Hematopoietic multipotent progenitor cell treated with erythropoietin and hydrocortisone succinate and interleukin-3 and kit ligand, for 15 days (in vitro differentiated cells): ENCODE measurements around the gene SNRPB.

ENCODE experiments used
- DNase-seq: peaks from one replicate; pipeline ENCODE4 v3.0.0-alpha.2; 2015; ENCODE audit warnings: low spot score

Gene SNRPB

GRCh38 chr20:2475850-2476741, 5.5 kb upstream of the SNRPB start:
- no peak for DNase-seq

DNA sequence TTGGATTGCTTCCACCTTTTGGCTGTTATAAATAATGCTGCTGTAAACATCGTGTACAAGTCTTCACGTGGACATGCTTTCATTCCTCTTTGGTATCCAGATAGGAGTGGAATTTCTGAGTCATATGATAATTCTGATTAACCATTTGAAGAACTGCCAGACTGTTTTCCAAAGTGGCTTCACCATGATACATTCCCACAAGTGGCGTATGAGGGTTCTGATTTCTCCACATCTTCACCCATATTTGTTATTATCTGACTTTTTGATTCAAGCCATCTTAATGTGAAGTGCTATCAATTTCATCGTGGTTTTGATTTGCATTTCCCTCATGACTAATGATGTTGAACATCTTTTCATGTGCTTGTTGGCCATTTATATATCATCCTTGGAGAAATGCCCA, 2.9 kb upstream of the SNRPB start:
- DNase-seq = no peak

DNA sequence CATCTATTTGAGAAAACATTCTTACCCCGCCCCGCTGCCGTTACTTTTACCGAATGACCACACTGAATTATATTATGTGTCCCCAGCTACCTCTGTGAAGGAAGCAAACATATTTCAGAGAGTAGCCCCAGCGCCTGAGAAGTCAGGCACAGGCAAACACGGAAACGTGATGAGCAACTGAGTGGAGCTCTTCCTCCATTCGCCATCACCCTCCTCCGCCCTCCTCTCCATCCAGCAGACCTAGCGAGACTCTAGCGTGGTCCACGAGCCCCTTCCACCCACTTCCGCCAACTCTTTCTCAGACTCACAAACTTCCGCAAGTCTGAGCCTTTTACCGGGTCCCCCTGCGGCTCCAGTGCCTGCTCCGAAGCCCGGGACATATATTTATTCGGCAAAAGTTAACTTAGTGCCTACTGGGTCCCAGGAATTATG, 582 bp downstream of the SNRPB start:
- DNase-seq = peak; percentile 23

DNA sequence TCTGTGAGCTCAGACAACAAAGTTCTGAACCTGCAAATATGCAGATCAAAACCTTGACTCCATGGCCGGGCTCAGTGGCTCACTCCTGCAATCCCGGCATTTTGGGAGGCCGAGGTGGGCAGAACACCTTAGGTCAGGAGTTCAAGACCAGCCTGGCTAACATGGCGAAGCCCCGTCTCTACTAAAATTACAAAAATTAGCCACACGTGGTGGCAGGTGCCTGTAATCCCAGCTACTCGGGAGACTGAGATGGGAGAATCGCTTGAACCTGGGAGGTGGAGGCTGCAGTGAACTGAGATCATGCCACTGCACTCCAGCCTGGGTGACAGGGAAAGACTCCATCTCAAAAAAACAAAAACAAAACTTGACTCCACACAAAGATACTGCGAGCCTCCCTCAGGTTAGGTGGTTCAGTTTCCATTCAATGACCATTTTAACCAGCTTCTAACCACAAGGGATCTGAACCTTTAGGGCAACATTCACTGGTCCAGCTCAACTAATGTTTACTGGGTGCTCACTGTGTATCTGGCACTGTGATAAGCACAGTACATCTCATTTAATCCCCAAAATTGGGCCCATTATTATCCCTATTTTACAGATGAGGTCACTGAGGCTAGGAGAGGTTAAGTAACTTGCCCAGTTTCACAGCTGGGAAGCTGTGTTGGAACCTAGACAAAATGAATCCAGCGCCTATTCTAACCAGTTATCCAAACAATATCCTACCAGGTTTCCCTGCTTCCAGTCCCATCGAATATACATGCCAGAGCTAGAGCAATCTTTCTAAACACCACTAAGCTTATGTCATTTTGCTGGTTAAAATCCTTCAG, 1.8 kb downstream of the SNRPB start:
- no peak for DNase-seq

- no peak for DNase-seq
Observed at GRCh38 chr20:2467412-2467811, 3.2 kb downstream of the SNRPB start.

GRCh38 chr20:2465100-2465499, 5.5 kb downstream of the SNRPB start:
- no peak for DNase-seq

DNA sequence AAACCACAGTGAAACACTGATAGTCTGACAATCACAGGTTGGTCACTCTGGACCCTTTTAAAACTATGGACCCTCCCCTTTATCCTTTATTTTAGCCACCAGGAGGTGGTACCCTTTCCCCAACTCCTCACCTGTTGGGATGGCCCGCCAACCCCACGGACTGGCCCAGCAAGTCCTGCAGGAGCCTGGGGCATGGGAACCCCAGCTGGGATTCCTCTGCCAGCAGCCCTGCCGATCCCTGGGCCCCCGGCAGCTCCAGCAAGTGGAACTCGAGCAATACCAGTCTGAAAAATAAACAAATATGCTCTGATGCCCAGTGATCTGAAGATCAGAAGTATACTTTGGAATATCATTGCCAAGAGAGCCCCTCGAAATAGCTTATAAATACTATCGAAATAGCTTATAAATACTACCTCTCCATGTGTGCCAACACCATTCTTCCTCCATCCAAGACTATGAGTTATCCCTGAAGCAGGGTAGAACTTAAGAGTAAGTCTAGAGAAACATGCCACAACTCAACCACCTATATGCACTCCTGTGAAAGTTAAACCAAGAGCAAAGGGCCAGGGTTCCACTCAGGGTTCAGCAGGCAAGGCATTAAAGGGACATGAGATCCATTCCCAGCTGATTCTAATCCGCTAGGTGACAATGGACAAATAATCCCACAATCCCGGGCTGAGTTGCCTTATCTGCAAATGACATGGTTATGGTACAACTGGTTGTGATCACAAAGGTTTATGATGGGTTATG, 6.8 kb downstream of the SNRPB start:
- DNase-seq = no peak

GRCh38 chr20:2462484-2462883, 8.1 kb downstream of the SNRPB start:
- no peak for DNase-seq

GRCh38 chr20:2460752-2461424, 9.7 kb downstream of the SNRPB start:
- DNase-seq = no peak

DNA sequence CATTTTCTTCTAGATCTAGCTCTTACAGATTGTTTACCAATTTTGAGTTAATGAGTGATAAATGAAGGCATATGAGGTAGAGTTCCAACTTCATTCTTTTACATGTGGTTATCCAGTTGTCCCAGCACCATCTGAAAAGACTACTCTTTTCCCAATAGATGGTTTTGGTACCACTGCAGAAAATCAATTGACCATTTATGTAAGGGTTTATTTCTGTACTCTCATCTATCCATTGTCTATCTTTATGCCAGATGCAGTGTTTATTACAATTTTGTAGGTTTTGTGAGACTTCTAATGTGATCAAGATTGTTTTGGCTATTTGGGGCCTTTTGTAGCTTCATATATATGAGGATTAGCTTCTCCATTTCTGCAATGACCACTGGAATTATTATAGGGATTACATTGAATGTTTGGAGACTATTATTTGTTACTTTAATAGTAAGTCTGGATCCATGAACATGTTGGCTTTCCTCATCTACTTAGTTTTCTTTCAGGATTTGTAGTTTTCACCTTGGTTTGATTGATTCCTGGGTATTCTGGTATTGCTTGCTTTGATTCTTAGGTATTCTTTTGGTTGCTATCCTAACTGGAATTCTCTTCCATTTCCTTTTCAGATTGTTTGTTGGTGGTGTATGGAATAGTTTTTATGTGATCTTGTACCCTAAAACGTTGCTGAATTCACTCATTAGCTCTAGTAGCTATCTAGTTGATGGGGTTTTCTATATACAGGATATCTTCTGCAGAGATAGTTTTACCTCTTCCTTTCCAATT, 10.4 kb downstream of the SNRPB start:
- DNase-seq = no peak

DNA sequence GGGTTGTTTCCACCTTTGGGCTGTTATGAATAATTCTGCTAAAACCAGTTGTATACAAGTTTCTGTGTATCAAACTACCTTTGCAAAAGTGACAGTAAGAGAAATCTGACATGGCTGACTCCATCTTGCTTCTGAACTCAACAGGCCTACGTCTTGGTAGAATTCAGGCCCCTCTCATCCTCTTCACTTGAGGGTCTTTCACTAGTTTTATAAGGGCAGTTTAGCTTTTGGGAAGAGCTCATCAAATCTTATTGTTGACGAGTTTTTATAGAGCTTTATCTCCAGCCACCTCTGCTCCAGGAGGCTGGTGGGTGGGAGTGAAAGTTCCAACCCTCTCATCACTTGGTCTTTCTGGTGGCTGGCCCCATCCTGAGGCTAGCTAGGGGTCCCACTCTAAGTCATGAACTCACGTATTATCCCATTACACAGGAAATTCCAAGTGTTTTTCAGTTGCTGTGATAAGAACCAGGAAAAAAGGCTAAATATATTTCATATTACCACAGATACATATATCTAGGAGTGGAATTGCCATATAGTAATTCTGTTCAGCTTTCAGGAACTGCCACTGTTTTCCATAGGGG, 11.6 kb downstream of the SNRPB start:
- no peak for DNase-seq

- no peak for DNase-seq
Observed at GRCh38 chr20:2455771-2456497, 14.7 kb downstream of the SNRPB start.

DNA sequence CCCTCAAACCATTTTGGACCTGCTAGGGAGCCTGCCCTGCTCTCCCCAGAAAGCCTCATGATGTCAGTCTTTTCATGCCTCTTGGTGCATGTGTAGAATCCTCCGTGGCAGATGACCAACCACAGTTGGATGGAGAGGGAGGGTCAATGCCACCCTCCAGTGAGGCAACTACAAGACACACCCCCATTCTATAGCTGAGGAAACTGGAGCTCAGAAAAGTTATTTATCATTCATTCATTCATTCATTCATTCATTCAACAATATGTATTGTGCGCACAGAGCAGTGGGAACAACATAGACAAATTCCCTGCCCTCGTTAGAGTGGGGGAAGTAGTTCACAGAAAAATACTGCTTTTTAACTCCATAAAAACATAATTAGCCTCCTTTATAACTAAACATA, 16.8 kb downstream of the SNRPB start:
- no peak for DNase-seq

DNA sequence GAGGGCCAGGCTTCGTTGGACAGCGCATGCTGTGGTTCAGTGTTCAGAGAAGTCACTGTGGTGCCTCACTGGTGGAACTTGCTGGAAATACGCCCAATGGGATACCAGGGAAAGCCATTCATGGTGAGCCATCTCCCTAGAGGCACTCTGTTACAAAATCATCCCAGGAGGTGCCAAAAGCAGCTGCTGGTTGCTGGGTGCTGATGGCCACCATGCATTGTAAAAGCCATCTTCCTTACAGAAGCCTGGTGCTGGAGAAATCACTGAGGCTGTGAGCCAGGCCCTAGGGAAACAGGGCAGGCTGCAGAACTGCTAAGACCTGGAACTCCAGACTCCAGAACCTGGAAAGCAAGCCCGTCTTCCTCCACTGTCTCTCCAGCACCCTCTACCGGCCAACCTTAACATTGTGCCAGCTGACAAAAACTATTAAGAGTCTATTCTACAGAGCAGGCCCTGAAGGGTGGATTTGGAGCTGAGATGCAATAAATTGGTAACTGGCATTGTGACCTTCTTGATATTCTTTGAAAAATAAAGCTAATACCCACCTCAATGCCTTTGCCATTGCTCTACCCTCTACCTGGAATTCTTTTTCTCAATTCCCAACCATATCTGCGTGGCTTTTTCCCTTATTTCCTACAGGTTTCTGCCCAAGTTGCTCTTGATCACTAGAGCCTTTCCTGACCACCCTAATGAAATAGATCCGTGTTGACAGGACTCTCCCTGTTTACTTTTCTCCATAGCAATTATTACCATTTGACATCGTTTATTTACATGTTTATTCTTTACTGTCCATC, 18.5 kb downstream of the SNRPB start:
- DNase-seq = peak; percentile 60

DNA sequence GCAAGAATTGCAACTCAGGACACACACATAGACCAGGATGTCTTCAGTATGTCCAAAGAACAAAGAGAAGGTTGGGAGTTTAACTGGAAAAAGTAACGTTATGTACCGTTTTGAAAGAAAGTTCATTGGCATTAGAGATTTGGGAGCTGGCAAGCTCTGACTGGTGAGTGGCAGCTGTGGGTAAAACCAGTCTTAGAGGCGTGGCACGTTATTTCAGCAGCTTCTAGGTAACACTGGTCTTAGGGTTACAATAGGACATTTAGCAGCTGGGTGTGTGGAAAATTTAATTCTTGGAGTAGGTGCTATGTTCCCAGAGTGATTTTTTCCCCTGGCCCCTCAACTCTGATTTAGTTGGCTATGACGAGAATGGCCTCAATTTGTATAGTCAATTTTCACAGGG, 19.2 kb downstream of the SNRPB start:
- no peak for DNase-seq

- DNase-seq = no peak
Observed at GRCh38 chr20:2449386-2449785, 21.2 kb downstream of the SNRPB start.

- DNase-seq = no peak
Observed at GRCh38 chr20:2446845-2447244, 23.7 kb downstream of the SNRPB start.

DNA sequence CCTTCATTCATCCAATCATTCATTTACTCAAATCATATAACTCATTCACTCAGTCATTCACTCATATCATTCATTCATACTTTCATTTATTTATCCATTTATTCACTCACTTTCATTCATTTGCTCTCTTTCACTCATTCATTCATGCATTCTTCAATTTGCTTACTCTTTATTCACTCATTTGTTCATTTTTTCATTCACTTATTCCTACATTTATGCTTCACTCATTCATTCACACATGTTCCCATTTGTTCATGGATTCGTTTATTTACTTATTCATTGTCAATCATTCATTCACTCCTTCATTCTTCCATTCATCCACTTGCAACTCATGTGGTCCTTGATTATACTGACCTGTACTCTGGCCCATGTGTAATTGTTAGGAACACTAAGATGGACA, 39.4 kb downstream of the SNRPB start:
- no peak for DNase-seq

DNA sequence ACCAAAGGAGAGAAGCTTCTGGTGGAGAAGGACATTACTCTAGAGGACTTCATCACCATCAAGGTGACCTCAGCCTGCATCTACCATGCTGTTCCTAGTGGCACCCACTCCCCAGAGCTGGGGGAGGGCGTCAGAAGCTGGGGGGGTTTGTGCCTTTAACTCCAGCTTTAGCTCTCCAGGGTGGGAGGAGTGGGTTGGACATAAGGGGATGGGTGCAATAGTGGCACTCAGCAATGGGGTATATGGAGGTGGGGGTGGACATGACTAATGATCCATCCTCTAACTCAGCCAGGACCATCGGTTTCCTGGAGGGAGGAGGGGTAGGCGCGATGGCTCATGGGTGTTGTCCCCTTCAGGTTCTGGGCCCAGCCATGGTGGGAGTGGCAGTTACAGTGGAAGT, 40.1 kb downstream of the SNRPB start:
- no peak for DNase-seq
